Measurements from ENCODE around the gene ZAP70.
"Not testable (repeated sequence)": the region's sequence is repeated elsewhere in the genome, so short reads cannot be mapped to it uniquely, and the experiment has no call there.

ZAP70 gene

DNA sequence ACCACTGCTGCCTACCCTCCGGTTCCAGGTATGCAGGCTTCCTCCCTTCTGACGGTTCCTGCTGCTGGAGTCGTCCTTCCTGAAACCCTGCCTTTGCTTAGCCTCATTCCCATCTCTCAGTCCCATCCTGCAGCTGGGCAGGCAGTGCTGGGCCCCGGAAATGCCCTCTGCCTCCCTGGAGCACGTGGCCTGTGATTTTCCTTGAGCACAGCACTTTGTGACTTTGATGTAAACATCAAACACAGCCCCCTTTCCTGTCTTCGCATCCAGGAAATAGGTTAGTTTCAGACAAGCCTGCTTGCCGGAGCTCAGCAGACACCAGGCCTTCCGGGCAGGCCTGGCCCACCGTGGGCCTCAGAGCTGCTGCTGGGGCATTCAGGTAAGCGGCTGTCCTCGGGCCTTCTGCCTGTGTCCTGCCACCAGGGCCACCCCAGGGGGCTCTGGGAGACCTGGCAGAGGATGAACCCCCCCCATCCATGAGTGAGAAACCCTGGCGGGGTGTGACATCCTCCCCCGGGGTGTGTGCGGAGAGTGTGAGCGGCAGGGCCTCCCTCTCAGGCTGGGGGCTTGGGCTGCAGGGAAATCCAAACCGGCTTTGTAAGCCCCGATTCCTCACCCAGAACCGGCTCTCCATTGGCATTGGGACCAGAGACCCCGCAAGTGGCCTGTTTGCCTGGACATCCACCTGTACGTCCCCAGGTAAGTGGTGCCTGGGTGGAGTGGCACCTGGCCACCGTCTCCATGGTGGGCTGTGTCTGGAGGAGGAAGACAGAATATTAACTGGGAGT, at the start of gene ZAP70:
TSS of gene ZAP70 (plus strand) at position 281 of the 788 bp plus-strand sequence. CDS start 10,461 bp downstream, outside the sequence.
- no peak for DNase-seq

- DNase-seq: no peak
Measured at GRCh38 chr2:97663626-97663961, 49.8 kb upstream of the ZAP70 start.

DNA sequence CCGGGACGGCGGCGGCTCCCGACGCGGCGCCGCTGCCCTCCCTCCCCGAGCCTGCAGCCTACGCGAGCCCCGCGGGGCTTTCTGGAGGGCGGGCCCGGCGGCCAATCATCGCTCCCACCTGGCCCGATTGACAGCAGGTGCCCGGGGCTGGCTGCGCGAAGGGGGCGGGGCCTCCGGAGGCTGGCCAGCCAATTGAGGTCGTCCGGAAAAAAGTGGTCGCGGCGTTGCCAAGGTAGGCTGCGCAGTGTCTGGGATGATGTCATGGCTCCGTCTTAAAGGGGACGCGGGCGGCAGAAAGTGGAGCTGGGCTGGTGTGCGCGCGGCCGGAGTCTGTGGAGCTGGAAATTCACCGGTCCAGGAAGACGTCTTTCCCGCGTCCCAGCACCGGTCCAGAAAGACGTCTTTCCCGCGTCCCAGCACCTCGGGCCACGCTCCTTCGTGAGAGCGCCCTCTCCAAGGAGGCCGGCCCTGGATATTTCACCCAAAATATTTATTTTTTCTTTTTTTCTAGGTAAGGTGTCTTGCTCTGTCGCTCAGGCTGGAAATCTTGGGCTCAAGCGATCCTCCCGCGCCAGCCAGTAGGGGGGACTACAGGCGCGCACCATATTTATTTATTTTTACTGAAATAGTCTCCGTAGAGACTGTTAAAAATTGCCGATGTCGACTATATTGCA, 49.3 kb upstream of the ZAP70 start, which contains the start of gene ACTR1B:
TSS of gene ACTR1B (minus strand) at position 83 of the 674 bp plus-strand sequence. CDS start 154 bp downstream, outside the sequence.
- DNase-seq: peak; percentile 98

GRCh38 chr2:97664636-97664970, 48.8 kb upstream of the ZAP70 start:
- no peak for DNase-seq

DNA sequence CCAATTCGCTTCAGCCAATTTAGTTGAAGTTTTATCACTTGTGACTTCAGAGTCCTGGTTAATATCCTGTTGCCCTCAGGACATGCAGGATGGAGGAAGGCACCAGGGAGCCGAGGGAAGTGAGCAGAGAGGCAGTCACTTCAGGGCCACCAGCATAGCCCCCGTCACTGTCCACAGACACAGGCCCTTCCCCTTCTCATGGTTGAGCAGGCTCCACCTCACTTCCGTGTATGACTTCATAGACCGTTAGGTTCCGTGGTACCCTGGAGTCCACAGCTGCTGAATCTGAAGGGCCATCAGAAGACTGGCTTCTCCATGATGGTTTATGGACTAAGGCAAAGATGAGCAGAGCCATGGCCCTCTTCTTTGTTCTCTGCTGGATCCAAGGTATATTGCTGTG, 43.9 kb upstream of the ZAP70 start, which contains the start of gene C2orf92:
TSS of gene C2orf92 (plus strand) at position 266 of the 400 bp plus-strand sequence. CDS start at position 342, 76 bp downstream.
- no peak for DNase-seq

GRCh38 chr2:97670471-97670870, 42.9 kb upstream of the ZAP70 start:
- no peak for DNase-seq

DNA sequence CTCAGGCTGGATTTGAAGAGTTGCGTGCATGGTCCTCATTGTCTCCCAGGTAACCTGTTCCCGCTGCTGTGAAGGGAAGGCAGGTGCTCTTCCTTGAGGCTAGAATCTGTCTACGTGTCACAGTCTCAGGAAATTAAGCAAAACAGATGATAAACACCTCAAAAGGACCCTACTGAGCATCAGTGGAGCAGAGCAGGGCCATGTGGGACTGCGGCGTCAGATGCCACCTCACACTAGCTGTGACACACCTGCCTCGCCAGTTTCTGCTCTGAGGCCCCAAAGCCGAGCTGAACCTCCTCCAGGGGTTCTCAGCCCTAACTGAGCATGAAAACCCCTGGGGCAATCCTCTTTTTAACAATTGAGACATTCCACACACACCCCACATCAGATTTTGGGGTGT, 41.9 kb upstream of the ZAP70 start:
- DNase-seq: no peak

- DNase-seq: not testable (repeated sequence)
Measured at GRCh38 chr2:97672606-97673140, 40.7 kb upstream of the ZAP70 start.

DNA sequence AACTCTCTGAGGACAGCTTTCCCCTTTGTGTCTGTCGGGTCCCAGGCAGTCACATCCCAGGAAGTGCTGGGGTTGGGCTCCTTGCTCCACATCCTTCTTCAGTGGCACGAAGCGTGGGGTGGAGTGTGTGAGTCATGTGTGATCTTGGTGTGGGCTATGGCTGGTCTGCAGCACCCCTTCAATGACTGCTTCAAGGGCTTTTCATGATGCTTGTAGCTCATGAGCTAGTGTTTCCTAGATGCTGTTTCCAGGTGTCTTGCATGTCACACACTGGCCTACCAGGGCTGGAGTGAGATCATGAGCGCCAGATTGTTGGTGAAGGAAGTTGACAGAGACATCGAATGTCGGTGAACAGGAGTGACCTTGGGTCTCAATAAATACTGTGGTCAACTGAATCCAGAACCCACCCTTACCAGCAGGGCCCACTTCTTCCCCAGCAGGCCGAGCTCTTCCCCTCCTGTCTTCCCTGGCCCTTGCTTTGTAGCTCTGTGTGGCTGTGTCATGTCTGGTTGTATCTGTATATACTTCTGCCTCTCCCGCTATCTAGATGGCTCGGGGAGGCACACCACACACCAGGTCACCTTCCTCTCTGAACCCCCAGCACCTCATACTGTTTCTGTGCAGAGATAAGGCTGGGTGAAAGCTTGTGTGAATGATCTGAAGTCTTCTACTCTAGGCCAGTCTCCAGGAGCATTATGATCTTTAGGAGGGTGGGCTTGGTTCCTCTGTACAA, 40.0 kb upstream of the ZAP70 start:
- no peak for DNase-seq

DNA sequence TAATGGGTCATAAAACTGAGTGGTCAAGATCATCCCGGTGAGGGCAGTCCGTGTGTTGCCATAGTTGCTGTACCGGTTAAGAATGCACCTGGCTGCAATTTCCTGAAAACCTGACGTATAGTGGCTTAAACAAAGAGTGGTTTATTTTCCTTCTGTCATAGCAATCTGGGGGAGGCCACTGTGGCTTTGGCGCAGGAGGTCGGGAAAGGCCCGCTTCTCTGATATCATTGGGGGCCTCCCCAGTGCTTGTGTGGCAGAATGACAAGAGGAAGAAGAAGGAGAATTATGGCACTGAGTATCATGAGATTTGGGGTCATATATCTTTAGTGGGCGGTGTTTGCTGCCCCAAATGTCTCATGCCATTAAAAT, 39.5 kb upstream of the ZAP70 start:
- DNase-seq: no peak

- DNase-seq: peak; percentile 22
Measured at GRCh38 chr2:97675430-97676113, 37.8 kb upstream of the ZAP70 start.

- DNase-seq: no peak
Measured at GRCh38 chr2:97676620-97677019, 36.8 kb upstream of the ZAP70 start.

- no peak for DNase-seq
Measured at GRCh38 chr2:97677480-97677879, 35.9 kb upstream of the ZAP70 start.

- no peak for DNase-seq
Measured at GRCh38 chr2:97678298-97678697, 35.1 kb upstream of the ZAP70 start.

- DNase-seq: not testable (repeated sequence)
Measured at GRCh38 chr2:97687235-97687634, 26.1 kb upstream of the ZAP70 start.

- no peak for DNase-seq
Measured at GRCh38 chr2:97688062-97688827, 25.1 kb upstream of the ZAP70 start.

DNA sequence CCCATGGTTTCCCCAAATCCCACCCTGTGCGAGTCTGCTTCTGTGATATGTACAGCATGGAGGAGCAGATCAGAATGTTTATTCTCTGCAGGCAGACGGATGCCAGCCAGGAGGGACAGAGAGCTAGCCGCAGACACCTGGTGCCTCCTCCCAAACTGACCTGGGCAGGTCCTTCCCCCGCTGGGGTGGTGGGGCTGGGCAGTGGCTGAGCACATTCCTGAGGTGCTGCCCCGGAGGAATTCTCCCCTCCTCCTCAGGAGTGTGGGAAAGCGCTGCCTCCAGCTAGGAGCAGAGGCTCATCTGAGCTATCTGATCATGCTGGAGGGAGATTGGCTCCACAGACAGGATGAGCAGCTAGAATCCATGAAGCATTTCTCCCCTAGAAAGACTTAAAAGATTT, 22.2 kb upstream of the ZAP70 start:
- no peak for DNase-seq

DNA sequence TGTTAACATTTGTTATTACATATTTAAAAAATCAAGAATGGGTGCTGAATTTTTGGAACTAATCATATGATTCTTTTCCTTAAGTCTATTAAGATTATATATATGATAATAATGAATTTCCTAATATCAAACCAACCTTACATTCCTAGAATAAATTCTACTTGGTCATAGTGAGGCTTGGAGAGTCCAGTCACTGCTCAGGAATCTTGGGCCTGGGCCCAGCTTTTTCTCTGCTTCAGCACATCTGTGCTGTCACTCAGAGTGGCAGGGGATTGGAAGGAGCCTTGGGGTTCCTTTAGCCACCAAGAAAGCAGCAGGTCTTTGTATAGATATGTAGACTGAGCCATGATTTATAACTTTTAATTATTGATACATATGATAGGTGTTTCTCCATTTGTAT, 19.9 kb upstream of the ZAP70 start:
- no peak for DNase-seq

GRCh38 chr2:97695744-97696143, 17.6 kb upstream of the ZAP70 start:
- DNase-seq: no peak

DNA sequence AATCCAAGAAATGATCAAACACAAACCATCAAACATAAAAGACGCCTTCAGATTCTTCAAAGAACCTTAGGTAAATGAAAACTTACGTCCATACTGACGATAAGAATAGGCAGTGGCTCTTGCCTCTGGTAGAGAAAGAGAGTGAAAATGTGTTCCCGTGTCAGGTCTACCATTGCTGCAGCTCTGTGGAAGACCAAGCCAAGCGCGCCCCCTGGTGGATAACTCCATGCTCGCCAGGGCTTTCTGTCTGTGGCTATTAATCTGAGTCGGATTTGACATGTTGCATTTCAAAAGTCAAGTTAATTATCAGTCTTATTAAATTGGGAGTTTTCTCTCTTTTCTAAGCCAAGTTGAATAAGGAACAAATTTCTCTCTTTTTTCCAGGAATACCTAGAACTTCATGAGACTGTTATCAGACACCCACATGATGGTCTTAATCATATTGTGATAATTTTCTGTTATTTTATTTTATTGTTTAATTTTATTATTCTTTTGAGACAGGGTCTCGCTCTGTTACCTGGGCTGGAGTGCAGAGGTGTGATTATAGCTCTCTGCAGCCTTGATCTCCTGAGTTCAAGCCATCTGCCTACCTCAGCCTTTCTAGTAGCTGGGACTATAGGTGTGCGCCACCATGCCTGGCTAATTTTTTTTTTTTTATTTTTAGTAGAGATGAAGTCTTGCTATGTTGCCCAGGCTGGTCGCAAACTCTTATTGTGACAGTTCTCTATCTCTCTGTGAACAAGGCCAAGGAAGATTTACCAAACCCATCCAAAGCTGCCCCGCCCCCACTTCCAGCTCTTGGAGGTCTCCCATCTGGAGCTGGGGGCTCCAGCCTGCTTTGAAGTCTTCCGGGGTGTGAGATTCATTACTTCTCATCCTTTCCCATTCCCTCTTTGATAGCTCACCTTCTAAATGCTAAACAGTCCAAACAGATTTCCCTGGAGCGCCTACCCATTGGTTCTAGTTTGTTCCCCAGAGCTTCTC, 15.8 kb upstream of the ZAP70 start:
- DNase-seq: peak; percentile 55

DNA sequence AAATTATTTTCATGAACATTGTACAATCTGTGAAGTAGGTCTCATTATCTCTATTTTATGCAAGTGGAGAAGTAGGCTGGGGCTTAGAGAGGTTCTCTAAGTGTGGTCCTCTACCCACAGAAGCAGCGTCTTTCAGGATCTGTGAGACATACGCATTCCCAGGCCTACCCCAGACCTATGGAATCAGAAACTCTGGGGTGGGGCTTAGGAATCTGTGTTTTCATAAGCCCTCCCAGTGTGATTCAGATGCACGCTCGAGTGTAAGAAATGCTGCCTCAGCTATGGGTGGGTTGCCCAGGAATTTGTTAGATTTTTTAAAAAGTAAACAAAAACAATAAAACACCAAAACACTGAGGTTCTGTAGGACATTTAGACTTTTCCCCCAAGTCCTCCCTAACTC, 14.8 kb upstream of the ZAP70 start:
- no peak for DNase-seq
